ENCODE data around the gene EIF5A2.

DNA sequence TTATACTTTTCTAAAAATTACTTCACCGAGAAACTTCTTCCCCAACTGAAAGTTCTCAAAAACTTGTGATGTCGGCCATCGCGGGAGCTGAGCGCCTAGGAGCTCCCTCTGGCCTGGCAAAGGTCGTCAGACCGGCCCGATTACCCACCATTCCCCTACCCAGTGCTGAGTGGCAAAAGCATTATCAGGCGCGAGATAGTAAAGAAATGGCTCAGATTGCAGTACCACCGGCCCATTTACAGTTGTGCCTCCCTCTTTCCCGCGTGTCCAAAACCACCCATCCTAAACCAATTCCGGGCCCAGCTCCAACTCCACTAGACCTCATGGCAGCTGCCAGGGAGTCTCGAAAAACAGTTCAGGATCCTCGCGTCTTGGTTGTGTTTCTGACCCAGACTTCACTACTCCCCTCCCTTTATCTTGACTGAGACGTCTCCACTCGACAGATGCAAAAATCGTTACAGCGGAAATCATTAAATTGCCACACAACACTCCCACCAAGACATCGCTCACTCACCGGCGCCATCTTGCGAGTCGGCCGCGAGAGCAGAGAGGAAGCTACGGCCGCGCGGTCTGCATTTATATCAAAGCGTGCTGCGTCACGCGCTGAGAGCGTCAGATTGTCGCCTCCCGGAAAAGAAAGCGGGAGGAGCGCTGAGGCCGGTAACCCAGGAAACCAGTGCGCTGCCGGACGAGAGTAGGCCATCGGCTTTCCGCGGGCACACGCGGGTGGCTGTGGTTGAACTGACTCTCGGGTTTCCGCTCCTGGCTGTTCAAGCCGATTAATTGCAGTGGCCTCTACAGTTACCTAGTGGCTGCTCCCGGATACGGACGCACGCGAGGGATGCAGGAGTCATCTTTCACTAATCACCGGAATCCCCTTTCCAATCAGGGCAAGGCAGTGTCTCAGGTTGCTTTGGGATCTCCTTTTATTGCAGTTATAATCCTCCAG lies 38.5 kb downstream of the EIF5A2 start, which contains the start of gene RPL22L1:
- TF ChIP-seq, protein P1, sequence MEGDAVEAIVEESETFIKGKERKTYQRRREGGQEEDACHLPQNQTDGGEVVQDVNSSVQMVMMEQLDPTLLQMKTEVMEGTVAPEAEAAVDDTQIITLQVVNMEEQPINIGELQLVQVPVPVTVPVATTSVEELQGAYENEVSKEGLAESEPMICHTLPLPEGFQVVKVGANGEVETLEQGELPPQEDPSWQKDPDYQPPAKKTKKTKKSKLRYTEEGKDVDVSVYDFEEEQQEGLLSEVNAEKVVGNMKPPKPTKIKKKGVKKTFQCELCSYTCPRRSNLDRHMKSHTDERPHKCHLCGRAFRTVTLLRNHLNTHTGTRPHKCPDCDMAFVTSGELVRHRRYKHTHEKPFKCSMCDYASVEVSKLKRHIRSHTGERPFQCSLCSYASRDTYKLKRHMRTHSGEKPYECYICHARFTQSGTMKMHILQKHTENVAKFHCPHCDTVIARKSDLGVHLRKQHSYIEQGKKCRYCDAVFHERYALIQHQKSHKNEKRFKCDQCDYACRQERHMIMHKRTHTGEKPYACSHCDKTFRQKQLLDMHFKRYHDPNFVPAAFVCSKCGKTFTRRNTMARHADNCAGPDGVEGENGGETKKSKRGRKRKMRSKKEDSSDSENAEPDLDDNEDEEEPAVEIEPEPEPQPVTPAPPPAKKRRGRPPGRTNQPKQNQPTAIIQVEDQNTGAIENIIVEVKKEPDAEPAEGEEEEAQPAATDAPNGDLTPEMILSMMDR (IDR thresholded peaks at IDR 0.05), result peak in 3 of 4 experiments; percentile 17 to 37 (median 32)
- TF ChIP-seq POLR2AphosphoS5 (IDR thresholded peaks at IDR 0.05), result peak; percentile 97
- peak; percentile 82 to 84 for TF ChIP-seq POLR2A (IDR thresholded peaks at IDR 0.05)
- TF ChIP-seq EP300 (IDR thresholded peaks at IDR 0.05), result no peak
